ENCODE results near the gene LARP6.

DNA sequence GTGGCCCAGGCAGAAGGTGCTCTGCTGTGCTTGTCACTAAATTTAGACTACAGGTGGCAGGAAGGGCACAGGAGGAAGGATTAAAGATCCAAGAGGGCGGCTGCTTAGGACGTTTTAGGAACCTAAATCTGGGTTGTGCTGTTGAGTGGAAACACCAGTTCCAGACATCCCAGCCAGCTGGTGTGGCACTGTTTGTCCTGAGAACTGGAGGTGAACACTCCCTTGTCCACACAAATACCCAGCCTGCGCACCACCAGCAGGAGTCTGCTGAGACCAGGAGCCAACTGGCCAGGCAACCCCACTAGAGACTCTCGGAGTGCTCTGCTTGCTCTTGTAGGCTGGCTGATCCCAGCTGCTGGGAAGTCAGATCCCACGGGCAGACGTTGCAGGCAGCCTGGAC, 60.3 kb downstream of the LARP6 start:
- TF ChIP-seq CTCF (IDR thresholded peaks at IDR 0.05 in 4 of 5, conservative IDR thresholded peaks at IDR 0.05 in 1 of 5) = no peak
- TF ChIP-seq POLR2A (IDR thresholded peaks at IDR 0.05) = no peak

All from gastrocnemius medialis (tissue), 4 donors.